Upper lobe of left lung (tissue), 4 donors: ENCODE data around the gene KRT39.

Experiments used
- CTCF ChIP-seq, 6 experiments: fragments of 450-650 bp in 4 of 6; fragments of 200-600 bp in 2 of 6; sonication (generic) in 2 of 6; IDR thresholded peaks; one replicate each; pipeline ENCODE4 v1.5.1; 2016 to 2019; ENCODE audit warnings: antibody characterized with exemption in 6 of 6
- EP300 ChIP-seq, 4 donors: sonication (generic); formaldehyde crosslinking; IDR thresholded peaks; one replicate each; pipeline ENCODE4 v1.5.1; 2017; ENCODE audit warnings: antibody characterized with exemption in 4 of 4, control low read depth in 2 of 4
- POLR2A ChIP-seq, 4 donors: fragments of 450-650 bp; IDR thresholded peaks; one replicate each; pipeline ENCODE4 v1.5.1; 2016 to 2017; ENCODE audit warnings: antibody characterized with exemption in 4 of 4, mild to moderate bottlenecking in 2 of 4
- POLR2AphosphoS5 ChIP-seq, 2 donors: sonication (generic); formaldehyde crosslinking; IDR thresholded peaks; one replicate each; pipeline ENCODE4 v1.5.1; 2017; ENCODE audit warnings: antibody characterized with exemption in 2 of 2

- no peak for TF ChIP-seq CTCF (IDR thresholded peaks at IDR 0.05)
- no peak for TF ChIP-seq POLR2AphosphoS5 (IDR thresholded peaks at IDR 0.05)
- no peak for TF ChIP-seq EP300 (IDR thresholded peaks at IDR 0.05)
- TF ChIP-seq POLR2A (IDR thresholded peaks at IDR 0.05) = no peak
Measured at GRCh38 chr17:40914075-40914855, 52.5 kb downstream of the KRT39 start.
